K562 (cell line): ENCODE data around the gene EGLN1. TPM values are rescaled to one million over a fixed set of nuclear protein-coding genes. Genes with fewer than 3 reads are reported as not detected.
A peak's percentile ranks its signal among the peaks of the same experiment; 100 is the strongest.

Experiments used
- CUX1 ChIP-seq: fragments of 200-800 bp; sonication (Bioruptor generic); IDR thresholded peaks from 2 replicates; pipeline ENCODE4 v1.6.1; 2016; ENCODE audit warnings: missing genetic modification characterization, missing compliant biosample characterization
- NR2C1 ChIP-seq, 2 experiments: fragments of 450-650 bp; IDR thresholded peaks; 2 replicates each; pipeline ENCODE4 v1.6.1; 2017; ENCODE audit warnings: mild to moderate bottlenecking in 2 of 2, antibody characterized with exemption in 1 of 2, inconsistent platforms in 1 of 2, missing compliant biosample characterization in 1 of 2, missing genetic modification characterization in 1 of 2
- RNF2 ChIP-seq: sonication (generic); IDR thresholded peaks from 2 replicates; pipeline ENCODE4 v1.6.1; 2016
- TOE1 ChIP-seq, 2 experiments: fragments of 450-650 bp in 1 of 2; sonication (generic) in 1 of 2; formaldehyde crosslinking in 1 of 2; IDR thresholded peaks; 2 replicates each; pipeline versions ENCODE4 v1.7.1 to v1.8.0; 2016 to 2022; ENCODE audit warnings: borderline replicate concordance in 2 of 2, mild to moderate bottlenecking in 2 of 2, antibody characterized with exemption in 1 of 2, inconsistent platforms in 1 of 2, low read depth in 1 of 2, missing genetic modification reagents in 1 of 2, moderate library complexity in 1 of 2
- YY1 ChIP-seq, 3 experiments: IDR thresholded peaks; 2 replicates each; pipeline ENCODE4 v1.6.1; 2011; ENCODE audit warnings: low read length in 2 of 3, mild to moderate bottlenecking in 2 of 3, moderate library complexity in 2 of 3, borderline replicate concordance in 1 of 3, control low read depth in 1 of 3, low read depth in 1 of 3; ENCODE audit not compliant: insufficient read depth in 3 of 3, insufficient replicate concordance in 2 of 3, control insufficient read depth in 1 of 3, insufficient read length in 1 of 3; ENCODE audit errors: extremely low read depth in 1 of 3
- ZNF354B ChIP-seq: fragments of 250-450 bp; sonication (Bioruptor Pico); IDR thresholded peaks from 2 replicates; pipeline ENCODE4 v1.4.0; 2020
- ZNF584 ChIP-seq: fragments of 200-800 bp; sonication (Bioruptor generic); IDR thresholded peaks from 2 replicates; pipeline ENCODE4 v1.6.1; 2016; ENCODE audit warnings: low read depth, mild to moderate bottlenecking, missing genetic modification characterization, missing compliant biosample characterization
- ZNF79 ChIP-seq: fragments of 250-450 bp; sonication (Bioruptor Pico); IDR thresholded peaks from 2 replicates; pipeline ENCODE4 v1.4.0; 2020; ENCODE audit warnings: low read depth, mild to moderate bottlenecking, moderate library complexity
- polyA plus RNA-seq, 8 experiments: library from polyadenylated mRNA; depleted of rRNA in 4 of 8; stranded (reverse) in 5 of 8; unstranded in 3 of 8; fragments of >200 nt; fragmentation: Nextera tagmentation in 2 of 8; fragmentation: Illumina TruSeq in 1 of 8; extraction: Ambion mirVana in 2 of 8; extraction: Trizol in 1 of 8; gene quantifications; 2 replicates each; pipeline versions ENCODE4 v1.2.1 to v1.2.3, GENCODE V29; 2011 to 2014; ENCODE audit warnings: inconsistent platforms in 1 of 8, missing spikeins in 1 of 8
- total RNA-seq, 7 experiments: library from RNA; depleted of rRNA in 6 of 7; stranded (reverse); fragments of >200 nt in 6 of 7; fragmentation: Illumina TruSeq in 2 of 7; extraction: Trizol in 2 of 7; gene quantifications; 2 replicates each; pipeline versions ENCODE4 v1.2.1 to v1.2.3, GENCODE V29; 2011 to 2021; ENCODE audit warnings: low replicate concordance in 1 of 7
- TF ChIP-seq, protein P1 (sequence below), 2 experiments: fragments of 450-650 bp; IDR thresholded peaks; 2 replicates each; pipeline ENCODE4 v1.6.1; 2016
- TF ChIP-seq, protein P2 (sequence below): sonication (generic); formaldehyde crosslinking; IDR thresholded peaks from 2 replicates; pipeline ENCODE4 v1.8.1; 2022; ENCODE audit warnings: missing genetic modification reagents
- TF ChIP-seq, protein P3 (sequence below): IDR thresholded peaks from 3 replicates; pipeline ENCODE4 v1.6.1; 2011; ENCODE audit warnings: borderline replicate concordance, mild to moderate bottlenecking; ENCODE audit not compliant: insufficient read length, insufficient read depth
- TF ChIP-seq, protein P4 (sequence below): fragments of 450-650 bp; IDR thresholded peaks from 2 replicates; pipeline ENCODE4 v1.6.1; 2017; ENCODE audit warnings: antibody characterized with exemption

The EGLN1 gene
- total and polyA plus RNA-seq, 9 of the 15 experiments (the other 6 are each of a cell fraction or from before 2014, with no cell fraction given) = 5.2 to 54.3 (median 24.6) TPM

GRCh38 chr1:231422798-231423309, 767 bp upstream of the EGLN1 start (continued):
- TF ChIP-seq, protein P1, sequence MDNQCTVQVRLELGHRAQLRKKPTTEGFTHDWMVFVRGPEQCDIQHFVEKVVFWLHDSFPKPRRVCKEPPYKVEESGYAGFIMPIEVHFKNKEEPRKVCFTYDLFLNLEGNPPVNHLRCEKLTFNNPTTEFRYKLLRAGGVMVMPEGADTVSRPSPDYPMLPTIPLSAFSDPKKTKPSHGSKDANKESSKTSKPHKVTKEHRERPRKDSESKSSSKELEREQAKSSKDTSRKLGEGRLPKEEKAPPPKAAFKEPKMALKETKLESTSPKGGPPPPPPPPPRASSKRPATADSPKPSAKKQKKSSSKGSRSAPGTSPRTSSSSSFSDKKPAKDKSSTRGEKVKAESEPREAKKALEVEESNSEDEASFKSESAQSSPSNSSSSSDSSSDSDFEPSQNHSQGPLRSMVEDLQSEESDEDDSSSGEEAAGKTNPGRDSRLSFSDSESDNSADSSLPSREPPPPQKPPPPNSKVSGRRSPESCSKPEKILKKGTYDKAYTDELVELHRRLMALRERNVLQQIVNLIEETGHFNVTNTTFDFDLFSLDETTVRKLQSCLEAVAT (IDR thresholded peaks at IDR 0.05) = peak in 1 of 2 experiments; percentile 56; a peak in 1 of 4 replicates
- TF ChIP-seq, protein P2, sequence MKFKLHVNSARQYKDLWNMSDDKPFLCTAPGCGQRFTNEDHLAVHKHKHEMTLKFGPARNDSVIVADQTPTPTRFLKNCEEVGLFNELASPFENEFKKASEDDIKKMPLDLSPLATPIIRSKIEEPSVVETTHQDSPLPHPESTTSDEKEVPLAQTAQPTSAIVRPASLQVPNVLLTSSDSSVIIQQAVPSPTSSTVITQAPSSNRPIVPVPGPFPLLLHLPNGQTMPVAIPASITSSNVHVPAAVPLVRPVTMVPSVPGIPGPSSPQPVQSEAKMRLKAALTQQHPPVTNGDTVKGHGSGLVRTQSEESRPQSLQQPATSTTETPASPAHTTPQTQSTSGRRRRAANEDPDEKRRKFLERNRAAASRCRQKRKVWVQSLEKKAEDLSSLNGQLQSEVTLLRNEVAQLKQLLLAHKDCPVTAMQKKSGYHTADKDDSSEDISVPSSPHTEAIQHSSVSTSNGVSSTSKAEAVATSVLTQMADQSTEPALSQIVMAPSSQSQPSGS (CRISPR knock-in tag) = no peak
- TF ChIP-seq ZNF584 (0 out of 2 replicates have a peak, but pooled peaks have one; percentile 18), YY1 (IDR thresholded peaks at IDR 0.05; ENCODE audit: borderline replicate concordance in 1 of 3, control insufficient read depth in 1 of 3, extremely low read depth in 1 of 3, insufficient read depth in 3 of 3, insufficient read length in 1 of 3, insufficient replicate concordance in 2 of 3, low read depth in 1 of 3, low read length in 2 of 3) (no peak), ZNF354B (no peak), NR2C1 (IDR thresholded peaks at IDR 0.05) (no peak), NR2C1 (tag; IDR thresholded peaks at IDR 0.05) (no peak), CUX1 (CRISPR knock-in tag) (0 out of 2 replicates have a peak, but pooled peaks have one; percentile 47), ZNF79 (no peak), TOE1 (IDR thresholded peaks at IDR 0.05; ENCODE audit: borderline replicate concordance) (no peak), TOE1 (CRISPR knock-in tag; IDR thresholded peaks at IDR 0.05; ENCODE audit: borderline replicate concordance, low read depth) (no peak), RNF2 (peak; percentile 35; the same call in 1 of the 2 replicates)
- TF ChIP-seq, protein P3, sequence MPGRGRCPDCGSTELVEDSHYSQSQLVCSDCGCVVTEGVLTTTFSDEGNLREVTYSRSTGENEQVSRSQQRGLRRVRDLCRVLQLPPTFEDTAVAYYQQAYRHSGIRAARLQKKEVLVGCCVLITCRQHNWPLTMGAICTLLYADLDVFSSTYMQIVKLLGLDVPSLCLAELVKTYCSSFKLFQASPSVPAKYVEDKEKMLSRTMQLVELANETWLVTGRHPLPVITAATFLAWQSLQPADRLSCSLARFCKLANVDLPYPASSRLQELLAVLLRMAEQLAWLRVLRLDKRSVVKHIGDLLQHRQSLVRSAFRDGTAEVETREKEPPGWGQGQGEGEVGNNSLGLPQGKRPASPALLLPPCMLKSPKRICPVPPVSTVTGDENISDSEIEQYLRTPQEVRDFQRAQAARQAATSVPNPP = no peak
- TF ChIP-seq, protein P4, sequence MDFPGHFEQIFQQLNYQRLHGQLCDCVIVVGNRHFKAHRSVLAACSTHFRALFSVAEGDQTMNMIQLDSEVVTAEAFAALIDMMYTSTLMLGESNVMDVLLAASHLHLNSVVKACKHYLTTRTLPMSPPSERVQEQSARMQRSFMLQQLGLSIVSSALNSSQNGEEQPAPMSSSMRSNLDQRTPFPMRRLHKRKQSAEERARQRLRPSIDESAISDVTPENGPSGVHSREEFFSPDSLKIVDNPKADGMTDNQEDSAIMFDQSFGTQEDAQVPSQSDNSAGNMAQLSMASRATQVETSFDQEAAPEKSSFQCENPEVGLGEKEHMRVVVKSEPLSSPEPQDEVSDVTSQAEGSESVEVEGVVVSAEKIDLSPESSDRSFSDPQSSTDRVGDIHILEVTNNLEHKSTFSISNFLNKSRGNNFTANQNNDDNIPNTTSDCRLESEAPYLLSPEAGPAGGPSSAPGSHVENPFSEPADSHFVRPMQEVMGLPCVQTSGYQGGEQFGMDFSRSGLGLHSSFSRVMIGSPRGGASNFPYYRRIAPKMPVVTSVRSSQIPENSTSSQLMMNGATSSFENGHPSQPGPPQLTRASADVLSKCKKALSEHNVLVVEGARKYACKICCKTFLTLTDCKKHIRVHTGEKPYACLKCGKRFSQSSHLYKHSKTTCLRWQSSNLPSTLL = no peak
